ENCODE data around the gene JAML. TPM values are rescaled to one million over a fixed set of nuclear protein-coding genes. Genes with fewer than 3 reads are reported as not detected.
"Not testable (repeated sequence)": the region's sequence is repeated elsewhere in the genome, so short reads cannot be mapped to it uniquely, and the experiment has no call there.

Gene JAML
- total RNA-seq, 3 donors from 2014 or later: 2.3 to 16.0 (median 15.7) TPM

- Histone ChIP-seq H3K4me1 (no peaks in the 10 kb centered on the region), H3K27ac (no peak overlapping the region), H3K9me3 (no peaks in the 10 kb centered on the region), H3K36me3 (no peaks in the 10 kb centered on the region), H3K27me3 (no peaks in the 10 kb centered on the region), H3K4me3 (no peak overlapping the region)
- no peak for TF ChIP-seq POLR2A (IDR thresholded peaks at IDR 0.05)
- TF ChIP-seq POLR2AphosphoS5 (IDR thresholded peaks at IDR 0.05): no peak
- TF ChIP-seq, protein P1, sequence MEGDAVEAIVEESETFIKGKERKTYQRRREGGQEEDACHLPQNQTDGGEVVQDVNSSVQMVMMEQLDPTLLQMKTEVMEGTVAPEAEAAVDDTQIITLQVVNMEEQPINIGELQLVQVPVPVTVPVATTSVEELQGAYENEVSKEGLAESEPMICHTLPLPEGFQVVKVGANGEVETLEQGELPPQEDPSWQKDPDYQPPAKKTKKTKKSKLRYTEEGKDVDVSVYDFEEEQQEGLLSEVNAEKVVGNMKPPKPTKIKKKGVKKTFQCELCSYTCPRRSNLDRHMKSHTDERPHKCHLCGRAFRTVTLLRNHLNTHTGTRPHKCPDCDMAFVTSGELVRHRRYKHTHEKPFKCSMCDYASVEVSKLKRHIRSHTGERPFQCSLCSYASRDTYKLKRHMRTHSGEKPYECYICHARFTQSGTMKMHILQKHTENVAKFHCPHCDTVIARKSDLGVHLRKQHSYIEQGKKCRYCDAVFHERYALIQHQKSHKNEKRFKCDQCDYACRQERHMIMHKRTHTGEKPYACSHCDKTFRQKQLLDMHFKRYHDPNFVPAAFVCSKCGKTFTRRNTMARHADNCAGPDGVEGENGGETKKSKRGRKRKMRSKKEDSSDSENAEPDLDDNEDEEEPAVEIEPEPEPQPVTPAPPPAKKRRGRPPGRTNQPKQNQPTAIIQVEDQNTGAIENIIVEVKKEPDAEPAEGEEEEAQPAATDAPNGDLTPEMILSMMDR (IDR thresholded peaks at IDR 0.05): no peak
- intact Hi-C loops (cut with DNase I; ENCODE audit: low total_unique reads): no loop called here
- no peak for DNase-seq (ENCODE audit: low spot score in 2 of 2)
These were observed 38.3 kb downstream of the JAML start for GRCh38 chr11:118186346-118187107.

DNA sequence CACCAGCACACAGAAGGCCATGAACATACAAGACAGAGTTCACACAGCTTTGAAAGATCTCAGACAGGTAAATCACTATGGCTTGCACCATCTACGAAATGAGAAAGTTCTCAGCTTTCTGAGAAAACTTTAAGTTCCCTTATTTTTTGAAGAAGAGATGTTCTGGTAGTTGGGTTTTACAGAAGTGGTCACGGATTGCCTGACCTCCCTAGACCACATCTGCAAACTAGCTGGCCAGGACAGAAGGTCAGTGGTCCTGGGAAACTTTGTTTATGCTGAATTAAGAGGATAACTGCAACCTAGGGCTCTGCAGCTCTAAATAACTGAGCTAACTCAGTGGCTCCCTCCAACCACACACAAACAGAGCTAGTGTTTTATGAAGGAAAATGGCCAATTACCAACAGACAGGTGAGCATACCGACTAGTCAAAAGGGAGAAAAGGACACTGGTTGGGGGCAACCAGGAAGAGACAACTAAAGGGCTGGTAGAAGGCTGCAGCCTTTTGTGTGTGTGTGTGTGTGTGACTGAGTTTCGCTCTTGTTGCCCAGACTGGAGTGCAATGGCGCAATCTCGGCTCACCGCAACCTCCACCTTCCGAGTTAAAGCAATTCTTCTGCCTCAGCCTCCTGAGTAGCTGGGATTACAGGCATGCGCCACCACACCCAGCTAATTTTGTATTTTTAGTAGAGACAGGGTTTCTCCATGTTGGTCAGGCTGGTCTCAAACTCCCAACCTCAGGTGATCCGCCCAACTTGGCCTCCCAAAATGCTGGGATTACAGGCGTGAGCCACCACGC, 39.8 kb downstream of the JAML start:
- no peak for TF ChIP-seq POLR2A (IDR thresholded peaks at IDR 0.05)
- TF ChIP-seq, protein P1 (IDR thresholded peaks at IDR 0.05): no peak
- TF ChIP-seq POLR2AphosphoS5 (IDR thresholded peaks at IDR 0.05): no peak
- H3K4me1 ChIP-seq: peaks cover 0 to 5% of the 10 kb centered on the region in 2 donors
- no peak for DNase-seq (ENCODE audit: low spot score in 2 of 2)
- intact Hi-C loops (cut with DNase I; ENCODE audit: low total_unique reads): no loop called here
- no peak overlapping the region for H3K4me3 ChIP-seq
- H3K27me3 ChIP-seq: no peaks in the 10 kb centered on the region
- H3K27ac ChIP-seq: no peak overlapping the region
- H3K36me3 ChIP-seq: no peaks in the 10 kb centered on the region
- no peaks in the 10 kb centered on the region for H3K9me3 ChIP-seq

GRCh38 chr11:118183691-118184090, 41.1 kb downstream of the JAML start:
- H3K4me3 ChIP-seq; H3K36me3 ChIP-seq; intact Hi-C loops (cut with DNase I; ENCODE audit: low total_unique reads); H3K27ac ChIP-seq; H3K4me1 ChIP-seq; H3K27me3 ChIP-seq; DNase-seq (ENCODE audit: low spot score in 2 of 2); H3K9me3 ChIP-seq: not testable (repeated sequence)

GRCh38 chr11:118180300-118180703, 44.5 kb downstream of the JAML start:
- Histone ChIP-seq H3K4me1 (peaks cover 0 to 5% of the 10 kb centered on the region in 2 donors), H3K27me3 (no peaks in the 10 kb centered on the region), H3K9me3 (no peaks in the 10 kb centered on the region), H3K27ac (peak overlapping the region; percentile 61 to 74), H3K36me3 (no peaks in the 10 kb centered on the region), H3K4me3 (peak overlapping the region in 2 of 3 donors; percentile 10 to 49)
- peak in 1 of 2 donors; percentile 41 for DNase-seq (ENCODE audit: low spot score in 2 of 2)
- intact Hi-C loops (cut with DNase I; ENCODE audit: low total_unique reads): no loop called here
- no peak for TF ChIP-seq POLR2A (IDR thresholded peaks at IDR 0.05)
- TF ChIP-seq POLR2AphosphoS5 (IDR thresholded peaks at IDR 0.05): no peak
- TF ChIP-seq, protein P1 (IDR thresholded peaks at IDR 0.05): no peak

DNA sequence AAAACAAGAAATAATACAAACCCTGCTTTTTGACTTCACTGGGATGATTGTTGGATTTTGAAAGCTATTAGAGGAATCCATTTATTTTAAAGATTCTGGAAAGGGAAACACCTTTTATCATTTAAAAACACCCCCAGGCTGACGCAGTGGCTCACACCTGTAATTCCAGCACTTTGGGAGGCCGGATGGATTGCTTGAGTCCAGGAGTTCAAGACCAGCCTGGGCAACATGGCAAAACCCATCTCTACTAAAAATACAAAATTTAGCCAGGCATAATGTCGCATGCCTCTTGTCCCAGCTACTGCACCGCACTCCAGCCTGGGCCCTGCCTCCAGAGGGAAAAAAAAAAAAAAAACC, 48.1 kb downstream of the JAML start:
- no peaks in the 10 kb centered on the region for H3K9me3 ChIP-seq
- H3K36me3 ChIP-seq: no peaks in the 10 kb centered on the region
- TF ChIP-seq POLR2AphosphoS5 (IDR thresholded peaks at IDR 0.05) (no peak), POLR2A (IDR thresholded peaks at IDR 0.05) (no peak)
- TF ChIP-seq, protein P1 (IDR thresholded peaks at IDR 0.05): no peak
- intact Hi-C loops (cut with DNase I; ENCODE audit: low total_unique reads): no loop called here
- no peak overlapping the region for H3K27ac ChIP-seq
- no peak for DNase-seq (ENCODE audit: low spot score in 2 of 2)
- H3K4me1 ChIP-seq: peaks cover 3 to 5% of the 10 kb centered on the region in 2 donors
- H3K4me3 ChIP-seq: no peak overlapping the region
- no peaks in the 10 kb centered on the region for H3K27me3 ChIP-seq

All from breast epithelium (tissue), 4 donors.